ENCODE data around the gene FDX2.

- TF ChIP-seq CTCF (IDR thresholded peaks at IDR 0.05) (no peak), POLR2A (IDR thresholded peaks at IDR 0.05) (no peak), POLR2AphosphoS5 (IDR thresholded peaks at IDR 0.05) (no peak)
Measured at GRCh38 chr19:10344780-10345179, 29.0 kb upstream of the FDX2 start.

All from prostate gland (tissue), 2 donors.